NAMALWA (cell line): ENCODE results near the gene SOBP.
A peak's percentile ranks its signal among the peaks of the same experiment; 100 is the strongest.

Experiments used
- DNase-seq: peaks from one replicate; pipeline ENCODE4 v3.0.0-alpha.2; 2015; ENCODE audit warnings: low spot score

SOBP gene

DNA sequence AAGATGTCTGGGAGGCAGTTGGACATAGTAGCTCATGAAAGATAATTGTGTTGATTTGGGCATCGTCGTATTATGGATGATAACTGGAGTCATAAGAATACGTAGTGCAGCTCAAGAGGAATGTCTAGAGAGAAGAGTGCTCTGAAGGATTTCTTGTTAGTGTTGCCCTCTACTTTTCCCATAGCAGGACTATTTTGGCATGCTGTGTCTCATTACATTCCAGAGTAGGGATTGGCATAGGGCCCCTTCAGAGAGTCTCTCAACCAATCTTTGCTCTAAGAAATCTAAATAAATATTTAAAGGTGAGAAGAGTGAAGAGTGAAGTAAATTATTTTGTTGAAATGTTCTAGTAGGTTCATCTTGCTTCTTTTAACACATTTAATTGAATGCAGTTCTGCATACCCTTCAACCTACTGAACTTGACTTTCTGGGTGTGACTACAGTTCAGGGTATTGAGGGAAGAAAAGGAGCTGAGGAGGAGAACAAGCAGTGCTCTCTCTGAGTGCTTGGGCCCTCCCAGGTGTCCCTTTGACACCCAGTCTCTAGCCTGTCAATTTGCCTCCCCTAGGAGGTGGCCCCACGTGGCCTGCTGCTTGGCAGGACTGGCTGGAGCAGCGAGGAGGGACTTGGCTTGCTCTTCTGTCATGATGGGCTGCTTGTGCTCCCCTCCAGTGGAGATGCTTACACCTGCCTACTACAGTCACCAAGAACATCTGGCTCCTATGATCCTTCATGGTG, 33.3 kb downstream of the SOBP start:
- DNase-seq: no peak

DNA sequence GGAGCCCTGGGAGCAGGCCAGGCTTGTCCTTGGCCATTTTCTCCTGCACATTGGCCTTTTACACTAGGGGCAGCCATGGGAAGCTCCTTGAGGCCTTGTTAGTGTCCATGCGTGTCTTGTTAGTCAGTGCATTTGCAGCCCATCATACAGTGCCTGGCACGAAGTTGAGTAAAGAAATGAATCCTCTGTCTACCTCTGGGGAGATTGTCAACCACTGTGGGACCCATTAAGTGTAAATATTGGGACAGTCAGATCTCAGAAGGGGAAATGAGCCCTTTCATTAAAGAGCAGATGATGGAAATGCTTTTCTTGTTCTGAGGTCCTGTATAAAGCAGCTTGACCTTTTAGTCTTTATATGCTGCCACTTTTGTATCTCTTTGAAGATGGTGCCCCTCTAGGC, 33.9 kb downstream of the SOBP start:
- DNase-seq: no peak

DNA sequence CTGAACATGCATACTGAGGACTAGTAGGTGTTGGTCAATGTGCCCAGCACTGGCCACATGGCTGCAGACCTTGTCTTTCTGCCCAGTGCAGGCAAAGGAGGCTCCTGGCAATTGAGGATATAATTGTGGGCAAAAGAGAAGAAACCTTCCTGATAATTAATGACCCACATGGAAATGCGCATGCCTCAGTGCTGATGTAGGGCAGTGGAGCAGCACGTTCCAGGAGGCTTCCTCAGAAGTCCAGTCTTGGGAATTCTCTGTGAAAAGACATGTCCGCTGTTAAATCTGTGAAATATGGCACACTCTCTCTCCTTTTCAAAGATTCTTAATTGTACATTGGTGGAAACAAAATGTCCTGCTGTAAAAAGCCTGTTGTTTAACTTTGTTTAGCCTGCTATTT, 34.7 kb downstream of the SOBP start:
- no peak for DNase-seq

DNA sequence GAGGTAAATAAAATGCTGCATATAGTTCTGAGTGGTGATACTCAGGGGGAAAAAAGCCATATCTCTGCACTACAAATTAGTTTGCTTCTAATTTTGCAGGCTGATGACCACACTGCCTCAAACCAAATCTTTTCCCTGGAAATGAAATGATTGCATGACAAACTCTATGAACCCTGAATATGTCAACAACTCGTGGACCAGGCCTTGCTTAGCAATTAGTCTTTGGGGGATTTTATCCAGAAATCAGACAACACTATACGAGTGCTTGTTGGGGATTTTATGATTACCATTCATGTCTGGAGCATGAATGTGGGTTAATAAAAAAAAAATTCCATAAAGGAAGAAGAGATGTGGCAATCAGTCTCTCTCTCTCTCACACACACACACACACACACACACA, 42.0 kb downstream of the SOBP start:
- DNase-seq: no peak

DNA sequence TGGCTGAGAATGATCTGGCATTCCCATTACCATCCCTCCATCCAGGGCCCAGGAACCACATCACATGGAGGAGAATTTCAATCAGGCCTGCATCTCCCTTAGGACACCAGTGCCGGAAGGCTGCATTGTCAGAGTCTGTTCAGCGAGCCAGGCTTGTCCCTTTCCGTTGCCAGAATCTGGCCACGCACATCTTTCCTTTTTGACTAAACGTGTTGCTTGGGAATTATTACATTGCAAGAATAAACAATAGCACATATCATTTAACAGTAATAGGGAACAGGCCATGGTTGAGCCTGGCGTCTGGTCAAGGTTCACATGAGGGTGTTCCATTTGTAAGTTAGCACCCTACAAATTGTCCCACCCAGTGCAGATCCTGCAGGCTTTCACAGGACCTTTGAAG, 42.8 kb downstream of the SOBP start:
- DNase-seq: no peak

DNA sequence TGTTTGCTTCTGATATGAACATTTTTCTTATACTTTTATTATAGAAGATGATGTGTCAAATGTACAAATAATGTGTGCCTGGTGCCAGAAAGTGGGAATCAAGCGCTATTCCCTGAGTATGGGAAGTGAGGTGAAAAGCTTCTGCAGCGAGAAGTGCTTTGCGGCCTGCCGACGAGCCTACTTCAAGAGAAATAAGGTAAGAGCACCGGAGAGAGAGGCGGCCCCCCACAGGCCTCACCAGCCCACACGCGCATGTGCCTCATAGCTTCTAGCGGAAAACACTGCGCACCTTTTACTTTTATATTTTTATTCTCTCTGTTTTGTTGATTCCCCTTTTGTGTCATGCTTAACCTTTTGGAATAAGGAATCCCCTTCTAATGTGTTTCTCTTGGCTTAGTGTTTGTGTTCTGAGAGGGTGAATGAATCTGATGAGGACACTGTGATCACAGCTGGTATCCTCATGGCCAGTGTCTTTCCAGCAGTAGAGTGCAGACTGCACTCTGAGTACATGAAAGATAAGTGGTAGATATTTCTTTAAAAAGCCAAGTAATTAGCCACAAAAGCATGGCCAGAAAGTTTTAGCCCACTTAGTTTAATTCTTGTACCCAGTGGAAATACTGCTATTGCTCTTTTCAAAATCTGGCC, 43.6 kb downstream of the SOBP start:
- DNase-seq: no peak

DNA sequence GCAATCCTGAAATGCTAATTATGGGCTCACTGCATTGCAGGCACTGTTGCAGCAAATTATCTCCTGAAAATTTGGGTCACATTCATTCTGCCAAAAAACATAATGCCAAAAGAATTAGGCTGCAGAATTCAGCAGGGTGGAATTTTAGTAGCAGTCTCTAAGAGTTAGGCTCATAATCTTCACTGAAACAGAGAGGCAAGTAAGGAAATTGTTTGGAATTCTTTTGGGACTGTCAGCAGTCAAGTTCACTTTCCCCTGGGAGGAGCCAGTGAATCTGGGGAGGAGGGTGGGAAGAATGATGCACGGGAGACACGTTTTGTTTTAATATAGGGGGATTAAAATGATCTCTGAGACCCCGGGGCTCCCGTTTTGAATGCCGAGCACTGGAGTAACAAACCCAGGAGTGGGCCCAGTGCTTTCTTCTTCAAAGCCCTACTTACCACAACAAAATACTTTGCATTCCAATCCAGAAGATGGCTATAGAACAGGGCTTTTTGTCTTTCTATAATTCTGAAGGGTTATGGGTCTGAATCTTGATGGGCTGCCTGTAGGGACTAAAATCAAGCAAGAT, 44.7 kb downstream of the SOBP start:
- no peak for DNase-seq

DNA sequence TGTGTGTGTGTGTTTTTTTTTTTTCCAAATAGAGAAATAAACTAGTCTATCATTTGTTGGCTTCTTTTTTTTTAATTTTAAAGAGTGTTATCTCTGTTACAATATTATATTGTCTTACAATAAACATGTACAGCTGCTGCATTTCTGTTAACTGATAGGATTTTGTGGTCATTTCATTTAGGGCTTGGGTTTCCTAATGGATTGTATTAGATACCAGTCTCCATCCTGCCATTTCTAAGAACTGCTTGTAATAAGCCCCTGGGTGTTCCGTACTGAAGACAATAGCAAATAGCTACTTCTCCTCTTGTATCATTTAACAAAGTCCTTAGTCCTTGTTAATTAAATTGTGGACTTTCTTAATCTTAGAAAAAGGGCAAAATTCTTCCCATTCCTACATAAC, 45.7 kb downstream of the SOBP start:
- DNase-seq: no peak

DNA sequence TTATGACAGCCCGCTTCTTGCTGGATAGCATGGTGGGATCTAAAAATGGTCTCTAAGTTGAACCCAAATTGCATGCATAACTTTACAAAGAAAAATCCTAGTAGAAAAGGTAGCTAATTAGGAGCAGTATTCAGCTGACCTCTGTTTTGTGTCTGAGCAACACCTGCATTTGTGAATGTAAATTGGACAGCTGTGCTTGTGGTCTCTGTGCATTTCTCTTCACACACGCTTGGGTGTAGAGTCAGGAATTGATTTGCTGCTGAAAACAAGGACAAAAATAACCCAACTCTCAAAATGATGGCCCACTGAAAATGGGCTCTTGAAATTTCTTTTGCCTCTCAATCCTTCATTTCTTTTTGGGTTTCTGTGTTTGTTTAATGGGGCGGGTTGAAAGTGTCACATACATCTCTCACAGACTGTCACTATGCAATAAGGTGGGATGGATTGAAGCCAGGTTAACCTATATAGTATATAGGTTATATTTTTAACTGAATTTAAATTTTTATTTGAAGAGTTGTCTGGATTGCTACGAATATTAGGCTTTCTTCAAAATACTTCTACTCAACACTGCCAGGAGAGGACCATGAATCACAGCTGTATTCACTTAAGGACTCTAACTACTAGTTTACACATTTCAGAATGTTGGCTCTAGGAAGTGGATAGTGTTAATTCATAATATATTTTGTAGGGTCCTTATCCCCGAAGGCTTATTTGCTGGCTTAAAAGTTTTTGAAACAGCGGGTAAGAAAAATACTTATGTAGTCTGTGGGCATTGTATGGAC, 46.5 kb downstream of the SOBP start:
- peak; percentile 81 for DNase-seq

DNA sequence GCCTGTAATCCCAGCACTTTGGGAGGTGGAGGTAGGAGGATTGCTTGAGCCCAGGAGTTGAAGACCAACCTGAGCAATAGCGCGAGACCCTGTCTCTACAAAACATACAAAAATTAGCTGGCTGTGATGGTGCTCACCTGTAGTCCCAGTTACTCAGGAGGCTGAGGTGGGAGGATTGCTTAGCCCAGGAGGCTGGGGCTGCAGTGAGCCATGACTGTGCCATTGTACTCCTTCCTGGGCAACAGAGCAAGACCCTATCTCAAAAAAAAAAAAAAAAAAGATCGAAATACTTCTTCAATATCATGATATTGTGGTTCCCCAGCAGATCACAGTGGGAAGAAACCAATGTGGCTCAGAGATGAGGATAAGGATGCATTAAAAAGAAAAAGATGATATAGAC, 47.6 kb downstream of the SOBP start:
- DNase-seq: no peak

DNA sequence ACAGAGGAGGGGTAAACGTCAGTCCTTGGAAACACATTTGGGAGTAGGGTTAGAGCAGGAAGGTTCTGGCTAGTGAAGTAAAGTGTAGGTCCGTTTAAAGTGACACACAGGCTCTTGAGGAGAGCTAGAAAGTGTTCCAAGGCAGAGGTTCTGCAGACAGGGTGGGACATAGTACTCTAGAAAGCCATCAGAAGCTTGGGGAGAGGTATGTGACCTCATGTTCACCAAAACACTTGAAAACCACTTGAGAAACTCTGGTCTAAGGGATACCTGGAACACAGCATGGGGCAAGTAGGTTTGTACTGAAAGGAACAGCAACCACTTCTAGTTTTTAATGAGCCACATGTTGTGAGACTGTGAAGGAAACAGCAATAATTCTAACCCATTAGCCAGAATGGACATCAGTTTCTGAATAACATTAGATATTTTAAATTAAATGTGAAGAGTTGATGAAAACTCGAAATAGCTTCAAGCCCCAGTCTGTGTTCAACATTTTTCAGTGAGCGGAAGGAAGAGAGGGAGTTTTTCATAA, 49.0 kb downstream of the SOBP start:
- DNase-seq: no peak

DNA sequence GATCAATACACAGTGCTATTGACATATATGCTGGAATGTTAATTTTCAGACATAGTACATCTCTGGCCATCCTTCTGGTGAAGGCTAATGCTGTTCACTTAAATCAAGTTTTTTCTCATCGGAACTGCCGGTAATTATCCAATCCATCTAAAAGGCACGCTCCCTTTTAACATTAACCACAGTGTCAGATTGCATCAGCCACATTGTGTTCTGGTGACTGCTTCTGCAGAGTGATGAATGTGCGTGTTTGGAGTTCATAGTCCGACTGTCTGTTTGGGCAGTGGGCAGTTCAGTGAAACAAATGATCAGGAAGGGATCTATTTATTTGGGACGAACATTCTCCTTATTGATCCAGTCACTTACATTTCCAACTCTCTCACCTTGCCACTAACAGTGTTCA, 49.5 kb downstream of the SOBP start:
- no peak for DNase-seq

DNA sequence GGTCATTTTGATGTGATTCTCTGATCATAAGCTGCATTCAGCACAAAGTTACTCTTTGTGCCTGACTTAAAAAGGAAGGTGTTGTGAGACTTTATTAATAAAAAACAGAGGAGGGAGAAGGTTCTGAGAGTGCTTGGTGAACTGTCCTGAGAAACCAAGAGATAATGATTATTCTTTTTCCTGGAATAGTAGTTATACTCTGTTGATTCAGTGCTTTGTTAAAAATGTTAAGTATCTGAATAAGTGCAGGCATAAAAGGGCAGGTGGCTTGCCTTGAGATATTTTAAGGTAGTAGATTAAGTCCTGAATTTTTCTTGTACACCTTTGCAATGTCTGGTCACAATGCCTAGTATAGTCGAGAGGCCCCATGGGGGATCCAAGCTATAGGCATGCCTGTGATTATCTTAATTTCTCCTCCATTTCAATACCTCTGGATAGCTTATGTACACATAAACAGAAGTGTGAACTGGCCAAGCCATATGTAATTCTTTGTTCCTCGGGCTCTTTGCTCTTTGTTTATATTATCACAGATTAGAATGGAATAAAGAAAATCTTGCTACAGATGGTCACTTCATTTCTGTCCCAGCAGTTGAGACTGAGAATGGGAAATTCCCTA, 50.0 kb downstream of the SOBP start:
- no peak for DNase-seq

DNA sequence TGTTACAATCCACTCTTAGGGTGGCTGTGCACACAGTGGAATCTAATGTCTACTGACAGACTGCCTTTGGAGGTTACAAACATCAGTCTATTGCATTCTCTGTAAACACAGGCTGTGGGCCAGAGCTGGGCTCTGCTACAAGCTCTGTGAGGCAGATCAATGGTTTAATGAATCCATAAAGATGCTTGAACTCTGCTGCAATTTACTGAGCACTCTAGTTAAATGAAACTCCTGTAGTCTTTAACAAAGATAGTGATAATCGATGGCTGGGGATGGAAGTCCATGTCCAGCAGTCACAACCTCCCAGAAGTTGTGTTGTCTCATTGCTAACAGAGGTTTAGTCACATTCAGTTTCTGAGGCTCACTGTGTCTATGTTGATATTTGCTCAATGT, 50.5 kb downstream of the SOBP start:
- DNase-seq: no peak

DNA sequence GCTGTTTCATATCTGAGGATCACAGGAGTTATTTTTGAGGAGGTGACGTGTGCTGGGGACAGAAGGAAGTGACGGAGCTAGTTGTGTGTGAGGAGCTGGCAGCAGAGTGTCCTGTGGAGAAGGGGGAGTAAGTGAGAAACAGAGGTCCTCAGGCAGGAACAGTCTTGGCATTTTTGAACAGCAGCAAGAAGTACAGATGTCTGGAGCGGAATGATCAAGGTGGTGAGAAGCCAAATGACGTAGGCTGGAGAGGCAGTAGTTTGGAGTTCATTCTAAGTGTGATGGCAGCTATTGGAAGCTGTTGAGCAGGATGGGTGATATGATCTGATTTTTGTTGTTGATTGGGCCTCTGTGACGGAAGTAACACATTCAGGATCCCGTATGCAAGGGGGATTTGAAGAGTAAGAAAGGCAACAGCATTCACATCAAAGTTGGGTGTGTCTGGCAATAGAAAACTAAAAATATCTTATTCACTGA, 52.3 kb downstream of the SOBP start:
- no peak for DNase-seq

DNA sequence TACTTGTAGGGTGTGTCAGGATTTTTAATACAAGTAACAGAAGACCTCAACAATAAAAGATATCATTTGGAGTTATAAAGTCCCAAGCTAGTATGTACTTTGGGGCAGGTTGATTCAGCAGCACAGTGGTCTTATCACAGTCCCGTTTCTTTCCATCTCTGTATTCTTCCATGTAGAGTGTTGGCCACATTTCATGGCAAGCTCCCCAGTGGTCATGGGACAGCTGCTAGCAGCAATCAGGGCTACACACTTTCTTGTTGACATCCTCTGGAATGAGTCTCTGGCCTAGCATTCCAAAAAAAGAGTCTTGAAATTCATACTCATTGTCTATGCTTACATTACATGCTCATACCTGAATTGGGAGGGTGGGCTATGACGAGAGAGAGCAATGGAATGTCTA, 53.2 kb downstream of the SOBP start:
- no peak for DNase-seq

DNA sequence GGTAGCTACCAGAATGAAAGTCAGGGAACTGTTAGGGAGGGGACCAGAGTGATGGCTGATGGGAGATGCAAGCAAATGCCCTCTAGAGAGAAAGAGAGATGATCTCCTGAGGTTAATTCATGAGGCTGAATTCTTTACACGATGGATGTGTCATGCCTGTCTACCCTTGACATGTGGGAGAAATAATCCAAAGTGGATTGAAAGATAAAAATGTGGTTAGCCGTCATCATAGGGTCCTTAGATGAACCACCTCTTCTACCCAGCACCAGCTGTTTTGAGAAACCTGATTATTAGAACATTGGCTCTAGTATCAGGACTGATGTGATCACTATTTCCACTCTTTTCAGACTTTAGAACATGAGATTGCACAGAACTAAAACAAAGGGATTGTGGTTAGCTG, 53.6 kb downstream of the SOBP start:
- no peak for DNase-seq

DNA sequence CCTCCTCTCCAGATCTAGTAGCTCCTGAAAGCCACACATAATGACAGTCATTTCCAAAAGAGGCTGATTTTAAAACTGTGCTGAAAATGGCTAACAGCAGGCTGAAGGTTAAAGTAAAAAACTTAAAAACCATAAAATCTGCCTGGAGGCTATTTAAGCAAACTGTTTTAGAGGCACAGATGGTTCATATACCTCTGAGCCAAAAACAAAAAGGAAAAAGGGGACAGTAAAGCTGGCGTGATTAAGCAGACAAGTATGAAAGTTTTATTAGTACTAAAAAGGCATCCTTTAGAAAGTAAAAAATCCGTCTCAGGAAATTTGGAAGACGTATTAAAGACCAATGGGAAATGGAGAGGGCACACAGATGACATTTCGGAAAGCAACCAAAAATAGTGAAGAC, 55.8 kb downstream of the SOBP start:
- no peak for DNase-seq

DNA sequence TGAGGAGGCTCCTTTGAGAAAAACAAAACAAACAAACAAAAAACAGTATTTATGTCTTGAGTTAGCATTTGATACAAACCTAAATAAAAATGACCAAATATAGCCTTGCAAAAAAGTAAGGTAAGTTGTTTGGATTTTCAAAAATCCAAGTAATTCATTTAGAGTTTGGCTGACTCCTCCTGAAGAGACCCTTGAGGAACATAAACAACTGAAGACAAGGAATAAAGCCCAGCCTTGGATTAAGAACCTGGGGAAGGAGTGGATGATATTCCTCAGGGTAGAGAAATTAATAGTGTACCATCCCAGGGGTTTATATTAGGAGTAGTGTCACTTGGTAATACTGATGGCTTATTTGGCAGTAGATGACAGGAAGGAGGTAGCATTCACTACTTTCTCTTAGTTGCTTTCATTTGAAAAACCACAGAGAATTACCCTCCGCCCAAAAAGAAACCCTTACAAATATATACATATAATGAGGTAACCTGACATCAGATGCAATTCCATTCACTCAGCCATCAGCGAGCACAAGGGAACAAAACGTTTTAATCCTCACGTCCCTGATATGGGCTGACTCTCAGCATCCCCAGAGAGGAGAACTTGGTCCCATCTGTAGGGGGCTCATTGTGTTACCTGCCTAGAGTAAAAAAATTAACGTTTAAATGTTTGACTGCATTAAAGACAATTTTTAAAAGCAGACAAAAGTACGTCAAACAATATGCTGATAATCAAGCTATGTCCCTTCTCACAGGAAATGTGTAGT, 57.0 kb downstream of the SOBP start:
- DNase-seq: no peak

DNA sequence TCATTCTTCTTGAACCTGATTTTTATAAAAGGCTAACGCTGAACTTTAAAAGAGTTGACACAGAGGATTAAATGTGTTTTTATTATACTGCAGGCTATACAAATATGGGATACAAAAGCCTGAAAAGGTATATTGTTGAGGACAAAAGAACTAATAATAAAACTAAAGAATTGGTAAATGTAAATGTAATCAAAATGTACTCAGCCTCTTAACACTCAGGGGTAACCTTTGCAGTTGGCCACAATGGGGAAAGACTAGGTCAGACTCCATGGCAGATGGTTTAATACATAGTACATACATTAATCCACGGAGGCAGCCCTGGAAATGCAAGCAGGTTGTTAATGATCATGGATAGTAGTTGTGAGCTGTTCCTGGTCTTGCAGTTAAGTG, 57.5 kb downstream of the SOBP start:
- DNase-seq: no peak

DNA sequence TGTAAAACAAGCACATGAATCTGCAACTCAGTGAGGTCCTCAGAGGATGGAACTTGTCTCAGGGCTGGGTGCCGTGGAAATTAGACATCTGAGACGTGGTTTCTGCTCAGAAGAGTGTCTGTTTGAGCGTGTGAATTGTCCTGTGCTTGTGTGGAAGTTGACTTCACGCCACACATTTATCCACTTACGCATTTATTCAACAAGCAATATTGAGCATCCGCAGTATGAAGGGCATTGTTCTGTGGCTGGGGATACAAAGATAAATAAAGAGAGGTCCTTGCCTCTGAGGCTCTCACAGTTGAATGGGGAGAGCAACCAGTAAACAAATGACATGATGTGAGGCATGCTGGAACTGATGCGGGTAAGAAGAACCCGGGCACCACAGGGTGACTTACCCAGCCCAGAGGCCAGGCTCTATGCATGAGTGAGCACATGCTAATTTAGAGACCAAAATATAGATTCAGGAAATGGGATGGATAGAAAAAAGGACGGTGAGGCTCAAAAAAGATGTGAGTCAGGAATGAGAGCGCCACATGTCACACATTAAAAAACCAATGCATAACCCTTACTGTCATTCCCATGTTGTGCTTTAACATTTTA, 60.4 kb downstream of the SOBP start:
- DNase-seq: peak; percentile 66
